Lower lobe of right lung (tissue), 2 donors: ENCODE measurements around the gene ZFAND3. TPM values are rescaled to one million over a fixed set of nuclear protein-coding genes. Genes with fewer than 3 reads are reported as not detected.

Experiments
- ATAC-seq, 2 donors: fragments of 200-7000 bp; cut with Tn5 transposase; one replicate each; pipeline ENCODE4 v1.9.1; 2020 to 2022; ENCODE audit warnings: mild to moderate bottlenecking in 2 of 2, moderate library complexity in 2 of 2
- DNase-seq: peaks from one replicate; pipeline ENCODE4 v3.0.0-alpha.2; 2020
- H3K27ac ChIP-seq: fragments of 200-600 bp; one replicate; pipeline ENCODE4 v1.8.0; 2022
- H3K27me3 ChIP-seq: fragments of 200-600 bp; one replicate; pipeline ENCODE4 v1.8.0; 2022; ENCODE audit warnings: low read depth
- H3K36me3 ChIP-seq: fragments of 200-600 bp; one replicate; pipeline ENCODE4 v1.8.0; 2022; ENCODE audit warnings: mild to moderate bottlenecking
- H3K4me1 ChIP-seq: fragments of 200-600 bp; one replicate; pipeline ENCODE4 v1.8.0; 2022
- H3K4me3 ChIP-seq: fragments of 200-600 bp; one replicate; pipeline ENCODE4 v1.8.0; 2022; ENCODE audit warnings: mild to moderate bottlenecking
- H3K9me3 ChIP-seq: fragments of 200-600 bp; one replicate; pipeline ENCODE4 v1.8.0; 2022
- intact Hi-C: fragments of 100-400 bp; cut with DNase I; formaldehyde crosslinking; loops from one replicate; pipeline ENCODE4 v1.11.0; 2022
- total RNA-seq: library from RNA; stranded (reverse); fragmentation: NEBNext Ultra II Directional; extraction: Animal tissue kit (Norgen Biotek cat#: 25700); gene quantifications from one replicate; pipeline ENCODE4 v1.2.1, GENCODE V29; 2021
- TF ChIP-seq, protein P1 (sequence below): fragments of 200-600 bp; IDR thresholded peaks from one replicate; pipeline ENCODE4 v1.8.0; 2022; ENCODE audit warnings: antibody characterized with exemption, mild to moderate bottlenecking
- donor health status: DM: no; HTN: yes; CAD: no; lungs with severe emphysema.

ZFAND3 gene
- total RNA-seq, 1 donor from 2014 or later = 83.3 TPM

DNA sequence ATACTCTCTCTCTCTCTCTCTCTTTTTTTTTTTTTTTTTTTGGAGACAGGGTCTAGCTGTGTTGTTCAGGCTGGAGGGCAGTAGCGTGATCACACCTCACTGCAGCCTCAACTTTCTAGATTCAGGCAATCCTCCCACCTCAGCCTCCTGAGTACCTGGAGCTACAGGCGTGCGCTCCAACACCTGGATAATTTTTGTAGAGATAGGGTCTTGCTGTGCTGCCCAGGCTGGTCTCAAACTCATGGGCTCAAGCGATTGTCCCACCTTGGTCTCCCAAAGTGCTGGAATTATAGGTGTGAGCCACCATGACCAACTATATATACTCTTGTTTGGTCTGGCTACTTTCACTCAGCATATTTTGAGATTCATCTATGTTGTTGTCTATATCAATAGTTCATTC is 154.9 kb downstream of the ZFAND3 start:
- H3K27me3 ChIP-seq = no peaks in the 10 kb centered on the region
- H3K4me3 ChIP-seq = no peak overlapping the region
- DNase-seq = no peak
- H3K36me3 ChIP-seq = no peaks in the 10 kb centered on the region
- TF ChIP-seq, protein P1, sequence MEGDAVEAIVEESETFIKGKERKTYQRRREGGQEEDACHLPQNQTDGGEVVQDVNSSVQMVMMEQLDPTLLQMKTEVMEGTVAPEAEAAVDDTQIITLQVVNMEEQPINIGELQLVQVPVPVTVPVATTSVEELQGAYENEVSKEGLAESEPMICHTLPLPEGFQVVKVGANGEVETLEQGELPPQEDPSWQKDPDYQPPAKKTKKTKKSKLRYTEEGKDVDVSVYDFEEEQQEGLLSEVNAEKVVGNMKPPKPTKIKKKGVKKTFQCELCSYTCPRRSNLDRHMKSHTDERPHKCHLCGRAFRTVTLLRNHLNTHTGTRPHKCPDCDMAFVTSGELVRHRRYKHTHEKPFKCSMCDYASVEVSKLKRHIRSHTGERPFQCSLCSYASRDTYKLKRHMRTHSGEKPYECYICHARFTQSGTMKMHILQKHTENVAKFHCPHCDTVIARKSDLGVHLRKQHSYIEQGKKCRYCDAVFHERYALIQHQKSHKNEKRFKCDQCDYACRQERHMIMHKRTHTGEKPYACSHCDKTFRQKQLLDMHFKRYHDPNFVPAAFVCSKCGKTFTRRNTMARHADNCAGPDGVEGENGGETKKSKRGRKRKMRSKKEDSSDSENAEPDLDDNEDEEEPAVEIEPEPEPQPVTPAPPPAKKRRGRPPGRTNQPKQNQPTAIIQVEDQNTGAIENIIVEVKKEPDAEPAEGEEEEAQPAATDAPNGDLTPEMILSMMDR = no peak
- ATAC-seq = no peak
- H3K27ac ChIP-seq = no peak overlapping the region
- intact Hi-C loops = no loop called here
- H3K9me3 ChIP-seq = peaks cover 17% of the 10 kb centered on the region
- peaks cover 17% of the 10 kb centered on the region for H3K4me1 ChIP-seq

DNA sequence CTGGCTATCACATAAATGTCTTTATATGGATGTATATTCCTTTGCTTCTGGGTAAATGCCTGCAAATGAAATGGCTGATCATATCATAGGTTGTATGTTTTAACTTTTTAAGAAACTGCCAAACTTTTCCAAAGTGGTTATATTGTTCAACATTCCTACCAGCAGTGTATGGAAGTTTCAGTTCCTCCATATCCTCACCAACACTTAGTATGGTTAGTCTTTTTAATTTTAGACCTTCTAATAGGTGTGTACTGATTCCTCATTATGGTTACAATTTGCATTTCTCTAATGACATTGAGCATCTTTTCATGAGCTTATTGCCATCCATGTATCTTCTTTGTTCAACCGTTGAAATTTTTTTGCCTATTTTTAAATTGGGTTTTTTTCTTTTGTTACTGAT is 155.4 kb downstream of the ZFAND3 start:
- no peak overlapping the region for H3K27ac ChIP-seq
- DNase-seq (no peak), ATAC-seq (no peak)
- H3K4me1 ChIP-seq = peaks cover 21% of the 10 kb centered on the region
- intact Hi-C loops = no loop called here
- H3K4me3 ChIP-seq = no peak overlapping the region
- no peaks in the 10 kb centered on the region for H3K27me3 ChIP-seq
- no peaks in the 10 kb centered on the region for H3K36me3 ChIP-seq
- TF ChIP-seq, protein P1 = no peak
- peaks cover 17% of the 10 kb centered on the region for H3K9me3 ChIP-seq

DNA sequence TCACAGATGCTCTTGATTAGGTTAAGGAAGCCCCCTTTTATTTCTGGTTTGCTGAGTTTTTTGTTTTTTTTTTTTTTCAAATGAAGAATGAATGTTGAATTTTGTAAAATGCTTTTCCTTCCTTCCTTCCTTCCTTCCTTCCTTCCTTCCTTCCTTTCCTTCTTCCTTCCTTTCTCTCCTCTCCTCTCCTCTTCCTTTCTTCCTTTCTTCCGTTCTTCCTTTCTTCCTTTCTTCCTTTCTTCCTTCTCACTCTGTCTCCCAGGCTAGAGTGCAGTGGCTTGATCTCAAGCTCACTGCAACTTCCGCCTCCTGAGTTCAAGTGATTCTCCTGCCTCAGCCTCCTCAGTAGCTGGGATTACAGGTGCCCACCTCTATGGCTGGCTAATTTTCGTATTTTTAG is 158.2 kb downstream of the ZFAND3 start:
- Histone ChIP-seq H3K4me1 (peaks cover 21% of the 10 kb centered on the region), H3K27me3 (no peaks in the 10 kb centered on the region), H3K36me3 (no peaks in the 10 kb centered on the region), H3K4me3 (no peak overlapping the region), H3K27ac (no peak overlapping the region), H3K9me3 (peaks cover 17% of the 10 kb centered on the region)
- TF ChIP-seq, protein P1 = no peak
- ATAC-seq (no peak), DNase-seq (no peak)
- intact Hi-C loops = no loop called here

DNA sequence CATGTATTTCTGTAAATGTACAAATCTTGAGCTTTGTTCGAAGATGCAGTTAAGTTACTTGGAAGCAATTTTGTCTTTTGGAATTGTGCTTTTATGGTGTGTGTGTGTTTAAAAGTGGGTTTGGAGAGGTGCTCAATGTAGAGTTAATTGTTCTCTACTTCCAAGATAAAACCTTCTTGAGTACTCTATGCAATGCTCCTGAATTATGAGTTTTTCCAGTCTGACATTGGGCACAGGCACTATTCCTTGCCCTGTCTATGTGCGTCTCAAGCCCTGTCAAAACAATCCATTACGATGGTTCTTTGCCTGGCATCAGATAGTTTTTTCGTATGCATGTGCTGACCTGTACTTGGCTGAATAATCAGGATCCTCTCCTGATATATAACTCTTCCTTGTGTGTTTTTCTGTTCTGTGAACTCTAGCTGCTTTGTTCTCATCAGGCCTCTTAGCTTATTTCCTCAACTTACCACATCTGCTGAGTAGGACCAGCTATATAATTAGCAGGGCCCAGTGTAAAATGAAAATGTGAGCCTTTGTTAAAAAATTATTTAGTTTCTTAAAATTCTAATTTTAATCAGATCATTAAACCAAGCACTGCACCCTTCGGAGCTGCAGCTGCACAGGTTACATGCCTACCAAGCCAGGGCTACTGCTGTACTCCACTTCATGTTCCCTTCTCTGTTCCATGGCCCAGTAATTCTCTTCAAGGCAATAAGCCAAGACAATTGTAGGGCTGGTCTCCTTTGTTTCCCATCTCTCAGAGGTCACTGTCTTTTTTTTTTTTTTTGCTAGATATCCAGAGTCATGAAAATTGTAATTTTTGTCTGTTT is 160.1 kb downstream of the ZFAND3 start:
- H3K27me3 ChIP-seq = no peaks in the 10 kb centered on the region
- H3K4me1 ChIP-seq = peaks cover 18% of the 10 kb centered on the region
- DNase-seq (no peak), ATAC-seq (peak; percentile 39 to 65)
- no peaks in the 10 kb centered on the region for H3K36me3 ChIP-seq
- peaks cover 12% of the 10 kb centered on the region for H3K9me3 ChIP-seq
- H3K4me3 ChIP-seq = no peak overlapping the region
- intact Hi-C loops = no loop called here
- TF ChIP-seq, protein P1 = no peak
- no peak overlapping the region for H3K27ac ChIP-seq

DNA sequence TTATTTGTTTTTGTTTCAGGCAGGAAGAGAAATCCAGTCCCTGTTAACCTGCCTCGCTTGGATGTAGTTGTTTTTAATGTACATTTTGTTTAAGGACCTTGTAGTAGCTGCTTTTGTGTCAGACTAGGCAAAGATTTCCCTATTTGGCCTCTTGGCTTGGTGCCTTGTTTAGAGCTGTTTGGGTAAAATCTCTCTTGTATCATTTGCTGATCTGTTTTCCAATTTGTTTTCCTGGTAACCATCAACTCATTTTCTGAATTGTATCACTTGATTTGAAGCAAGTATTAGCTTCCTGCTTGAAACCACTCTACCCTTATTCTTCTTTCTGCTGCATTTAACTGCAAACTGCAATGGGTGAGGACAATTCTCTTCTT is 160.7 kb downstream of the ZFAND3 start:
- H3K27ac ChIP-seq = no peak overlapping the region

More for the DNA sequence above, 160.7 kb downstream of the ZFAND3 start:
- Histone ChIP-seq H3K4me3 (no peak overlapping the region), H3K9me3 (peaks cover 6% of the 10 kb centered on the region), H3K27me3 (no peaks in the 10 kb centered on the region), H3K36me3 (no peaks in the 10 kb centered on the region), H3K4me1 (peaks cover 18% of the 10 kb centered on the region)
- intact Hi-C loops = no loop called here
- DNase-seq (no peak), ATAC-seq (no peak)
- TF ChIP-seq, protein P1 = no peak
